Activated CD4-positive, alpha-beta T cell treated with anti-CD3 and anti-CD28 coated beads for 1 hour (primary cell): ENCODE data around the gene GRK3.
"Not testable (repeated sequence)": the region's sequence is repeated elsewhere in the genome, so short reads cannot be mapped to it uniquely, and the experiment has no call there.

Experiments used
- DNase-seq: peaks from one replicate; pipeline ENCODE4 v3.0.0-alpha.2; 2020

Gene GRK3

DNA sequence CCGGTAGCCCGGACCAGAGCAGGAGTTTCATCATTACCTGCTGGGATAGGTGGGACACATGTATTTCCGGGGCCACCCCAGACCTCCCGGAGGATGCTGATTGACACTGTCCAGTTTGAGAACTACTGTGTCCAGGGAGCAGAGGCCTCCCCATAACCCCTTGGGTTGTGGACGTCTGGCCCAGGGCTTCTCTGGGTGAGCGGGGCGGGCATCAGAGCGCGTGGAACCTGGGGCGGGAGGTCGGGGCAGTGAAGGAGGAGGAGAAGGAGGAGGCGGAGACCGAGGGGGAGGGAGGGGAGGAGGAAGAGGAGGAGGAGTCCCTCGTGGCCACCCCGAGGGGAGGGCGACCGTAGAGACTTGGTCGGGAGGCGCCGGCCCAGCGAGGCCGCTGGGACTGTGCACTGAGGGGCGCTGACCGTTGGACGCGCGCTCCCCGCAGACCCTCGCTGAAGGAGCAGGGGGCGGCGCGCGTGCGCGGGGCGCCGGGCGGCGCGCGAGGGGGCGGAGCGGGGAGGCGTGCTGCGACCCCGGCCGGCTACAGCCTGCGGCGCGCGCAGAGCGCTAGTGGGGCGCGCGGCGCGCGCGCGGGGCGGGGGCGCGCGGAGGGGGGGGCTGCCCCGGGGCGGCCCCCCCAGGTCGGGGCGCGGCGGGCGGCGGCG is at the start of gene GRK3:
Gene GRK3 (plus strand): TSS at position 356 of the 659 bp plus-strand sequence. CDS start 366 bp downstream, outside the sequence.
- peak; percentile 35 for DNase-seq

DNA sequence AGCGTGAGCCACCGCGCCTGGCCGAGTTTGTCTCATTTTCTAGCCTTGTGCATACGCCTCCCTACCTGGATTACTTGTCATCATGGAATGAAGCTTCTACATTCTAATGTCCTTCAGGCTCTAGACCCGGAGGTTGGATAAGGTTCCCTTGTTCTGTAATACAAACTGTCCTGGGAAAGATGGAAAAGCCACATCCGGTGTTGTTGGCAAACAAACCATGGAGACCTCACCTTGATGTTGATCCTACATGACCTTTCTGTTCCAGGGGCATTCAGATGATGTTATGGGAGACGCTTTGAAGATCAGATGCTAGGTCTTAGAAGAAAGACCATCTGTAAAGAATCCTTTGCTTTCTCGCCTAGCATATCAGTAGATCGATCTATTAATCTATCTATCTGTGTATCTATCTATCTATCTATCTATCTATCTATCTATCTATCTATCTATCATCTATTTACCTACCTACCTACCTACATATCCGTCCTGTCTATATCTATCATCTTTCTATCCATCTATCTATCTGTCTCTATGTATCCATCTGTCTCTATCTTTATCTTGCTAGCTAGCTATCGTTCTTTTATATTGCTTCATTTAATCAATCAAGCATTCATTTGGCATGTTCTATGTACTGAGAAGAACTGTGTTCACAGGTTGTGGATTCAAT is 46.3 kb upstream of the GRK3 start:
- no peak for DNase-seq

DNA sequence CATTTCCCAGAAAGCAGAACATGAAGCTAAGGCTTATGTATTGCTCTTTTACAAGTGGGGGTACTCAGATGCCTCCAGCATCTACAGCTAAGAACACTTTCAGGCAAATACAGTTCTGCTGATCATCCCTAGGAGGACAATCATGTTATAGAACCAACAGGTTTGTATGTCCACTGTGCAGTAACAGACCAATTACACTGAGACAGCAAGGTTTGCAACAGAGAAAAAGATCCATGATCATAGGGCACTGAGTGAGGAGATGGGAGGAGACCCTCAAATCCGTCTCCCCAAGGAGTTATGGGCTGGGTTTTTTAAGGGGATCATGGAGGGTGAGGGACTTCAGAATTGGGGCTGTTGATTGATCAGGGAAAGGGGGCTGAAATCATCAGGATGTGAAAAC is 39.1 kb upstream of the GRK3 start:
- no peak for DNase-seq

DNA sequence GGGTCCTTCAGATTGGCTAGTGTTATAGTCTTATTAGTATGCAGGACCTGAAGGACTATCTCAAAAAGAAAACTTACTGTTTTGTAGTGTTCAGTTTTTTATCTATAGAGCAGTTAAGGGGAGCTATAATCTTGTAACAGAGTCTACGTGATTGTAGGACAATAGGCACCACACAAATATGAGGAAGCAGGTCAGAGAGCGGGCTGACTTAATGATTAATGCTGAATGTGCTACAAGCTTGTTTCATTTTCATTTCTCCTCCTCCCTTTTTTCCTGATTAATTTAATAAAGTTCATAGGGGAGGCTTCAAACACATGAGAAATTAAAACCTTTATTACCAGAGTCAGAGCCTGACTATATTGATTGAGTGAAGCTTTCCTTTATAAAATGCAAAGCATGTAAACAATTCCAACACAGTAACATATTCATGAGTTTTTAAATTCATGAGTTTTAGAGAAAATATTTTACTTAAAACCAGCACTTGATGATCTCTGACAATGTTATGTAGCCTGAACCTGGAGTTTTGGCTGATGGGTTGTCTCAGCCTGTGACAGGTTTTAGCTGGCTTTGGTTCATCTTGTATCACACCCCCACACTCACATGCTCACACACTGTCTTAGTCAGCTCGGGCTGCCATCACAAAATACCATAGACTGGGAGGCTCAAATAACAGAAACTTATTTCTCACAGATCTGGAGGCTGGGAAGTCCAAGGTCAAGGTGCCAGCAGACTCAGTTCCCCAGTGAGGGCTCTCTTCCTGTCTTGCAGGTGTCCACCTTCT is 38.5 kb upstream of the GRK3 start:
- DNase-seq: not testable (repeated sequence)

DNA sequence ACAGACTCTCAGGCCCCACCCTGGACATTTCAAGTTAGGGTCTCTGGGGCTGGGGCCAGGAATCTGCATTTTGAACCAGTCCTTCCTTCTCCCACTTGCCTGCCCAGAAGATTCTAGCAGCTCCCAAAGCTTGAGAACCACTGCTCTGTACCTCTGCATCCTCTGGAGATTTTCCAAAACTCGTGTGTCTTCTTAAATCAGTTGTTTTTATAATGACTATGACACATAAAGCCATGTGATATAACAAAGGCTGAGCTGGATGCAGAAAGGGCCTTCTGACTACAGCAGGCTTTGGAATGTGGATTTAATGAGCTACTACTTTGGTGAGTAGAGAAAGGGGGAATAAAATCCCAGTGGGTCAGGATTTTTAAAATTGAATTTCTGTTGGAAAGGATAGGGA is 37.5 kb upstream of the GRK3 start:
- not testable (repeated sequence) for DNase-seq

DNA sequence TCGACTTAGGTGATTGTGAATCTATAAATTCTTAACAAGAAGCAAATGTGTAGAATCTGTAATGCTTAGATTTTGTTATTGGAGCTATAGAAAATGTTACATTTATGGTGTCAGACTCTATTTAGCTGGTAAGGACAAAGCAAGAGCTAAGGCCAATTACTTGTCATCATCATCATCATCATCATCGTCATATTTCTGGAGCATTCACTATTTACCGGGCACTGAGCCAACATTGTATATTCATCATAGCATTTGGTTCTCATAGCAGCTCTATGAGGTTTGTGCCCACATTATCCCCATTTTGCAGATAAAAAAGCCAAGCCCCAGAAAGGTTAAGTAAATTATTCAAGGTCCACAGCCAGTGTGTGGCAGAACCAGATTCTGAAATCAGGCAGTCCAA is 36.4 kb upstream of the GRK3 start:
- DNase-seq: not testable (repeated sequence)

DNA sequence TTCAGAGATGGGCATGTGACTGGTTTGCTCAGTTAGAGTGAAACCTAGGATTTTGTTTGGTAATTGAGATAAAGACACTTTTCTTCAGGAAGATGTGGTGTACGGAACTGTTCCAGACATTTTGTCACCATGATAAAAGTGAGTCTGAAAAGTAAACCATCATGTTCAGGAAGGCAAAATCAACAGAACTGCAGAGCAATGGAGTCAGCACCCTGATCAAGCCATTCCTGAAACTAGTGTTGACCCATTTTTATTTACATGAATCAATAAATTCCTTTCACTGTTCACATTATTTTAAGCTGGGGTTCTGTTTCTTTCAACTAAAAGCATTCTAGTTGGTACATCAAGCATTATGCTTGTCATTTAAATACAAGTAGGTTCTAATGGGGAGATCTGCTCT is 35.4 kb upstream of the GRK3 start:
- not testable (repeated sequence) for DNase-seq

DNA sequence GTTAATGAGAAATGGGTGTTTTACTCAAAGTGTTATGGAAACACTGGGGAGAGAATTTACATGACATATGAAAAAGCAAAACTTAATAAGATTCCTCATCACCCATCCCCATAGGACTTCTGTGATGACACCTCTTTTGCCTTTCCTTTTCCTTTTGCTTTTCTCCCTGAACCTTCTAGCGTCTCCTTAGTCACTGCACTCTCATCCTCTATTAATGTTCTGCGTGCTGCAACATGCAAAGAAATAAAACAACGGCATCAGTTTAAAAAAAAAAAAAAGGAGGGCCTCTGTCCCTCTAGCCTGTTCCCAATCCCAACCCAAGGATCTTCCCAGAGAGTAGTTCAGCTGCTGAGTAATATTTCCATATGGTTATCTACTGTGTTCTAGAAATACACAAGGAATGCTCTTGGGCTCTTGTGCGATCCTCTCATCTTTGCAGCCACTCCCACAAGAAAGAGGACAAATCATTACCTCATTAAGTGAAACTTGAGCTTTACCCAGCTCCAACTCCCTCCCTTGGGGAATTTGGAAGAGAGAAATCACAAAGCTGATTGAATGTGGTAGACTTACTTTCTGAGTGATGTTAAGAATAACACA is 34.8 kb upstream of the GRK3 start:
- DNase-seq: not testable (repeated sequence)

DNA sequence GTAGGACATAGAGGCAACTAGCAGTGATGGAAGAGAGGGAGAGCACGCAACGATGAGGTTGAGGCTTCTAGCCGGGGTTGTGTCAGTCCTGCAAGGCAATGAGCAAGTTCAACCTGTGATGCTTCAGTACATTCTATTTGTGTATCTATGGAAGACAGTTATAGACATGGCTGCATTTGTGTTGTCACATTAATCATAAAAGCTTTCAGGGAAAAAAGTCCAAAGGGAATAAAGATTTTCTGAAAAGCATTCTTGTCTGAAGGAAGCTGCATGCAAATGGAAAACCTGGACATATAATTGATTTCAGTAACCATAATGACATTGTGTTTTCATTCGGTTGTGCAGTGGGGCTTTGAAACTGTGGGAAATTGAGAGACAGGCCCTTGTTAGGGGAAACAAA is 32.8 kb upstream of the GRK3 start:
- DNase-seq: not testable (repeated sequence)

DNA sequence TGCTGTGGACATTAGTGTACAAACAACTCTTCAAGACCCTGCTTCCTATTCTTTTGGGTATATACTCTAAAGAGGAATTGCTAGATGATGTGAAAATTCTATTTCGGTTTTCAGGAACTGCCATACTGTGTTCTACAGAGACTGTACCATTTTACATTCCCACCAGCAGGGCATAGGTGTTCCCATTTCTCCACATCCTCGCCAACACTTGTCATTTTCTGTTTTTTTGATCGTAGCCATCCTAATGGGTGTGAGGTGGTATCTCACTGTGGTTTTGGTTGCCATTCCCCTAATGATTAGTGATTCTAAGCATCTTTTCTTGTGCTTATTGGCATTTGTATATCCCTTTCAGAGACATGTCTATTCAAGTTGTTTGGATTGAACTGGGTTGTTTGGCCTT is 29.8 kb upstream of the GRK3 start:
- no peak for DNase-seq

DNA sequence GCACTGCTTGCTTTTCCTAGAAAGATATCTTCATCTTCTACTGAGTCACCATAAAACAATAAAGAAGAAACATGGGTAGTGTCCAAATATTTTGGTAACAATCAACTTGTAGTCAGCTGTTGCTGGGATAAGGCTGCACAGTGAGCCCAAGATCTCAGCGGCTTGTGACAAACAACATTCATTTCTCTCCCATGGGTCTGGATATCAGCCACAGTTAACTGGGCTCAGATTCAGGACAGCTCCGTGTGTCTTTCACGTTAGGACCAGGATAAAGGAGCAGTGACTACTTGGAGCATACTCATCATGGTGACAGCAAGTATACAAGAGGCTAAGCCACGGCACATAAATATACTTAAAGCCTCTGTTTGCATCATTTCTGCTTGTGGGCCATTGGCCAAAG is 27.9 kb upstream of the GRK3 start:
- no peak for DNase-seq

DNA sequence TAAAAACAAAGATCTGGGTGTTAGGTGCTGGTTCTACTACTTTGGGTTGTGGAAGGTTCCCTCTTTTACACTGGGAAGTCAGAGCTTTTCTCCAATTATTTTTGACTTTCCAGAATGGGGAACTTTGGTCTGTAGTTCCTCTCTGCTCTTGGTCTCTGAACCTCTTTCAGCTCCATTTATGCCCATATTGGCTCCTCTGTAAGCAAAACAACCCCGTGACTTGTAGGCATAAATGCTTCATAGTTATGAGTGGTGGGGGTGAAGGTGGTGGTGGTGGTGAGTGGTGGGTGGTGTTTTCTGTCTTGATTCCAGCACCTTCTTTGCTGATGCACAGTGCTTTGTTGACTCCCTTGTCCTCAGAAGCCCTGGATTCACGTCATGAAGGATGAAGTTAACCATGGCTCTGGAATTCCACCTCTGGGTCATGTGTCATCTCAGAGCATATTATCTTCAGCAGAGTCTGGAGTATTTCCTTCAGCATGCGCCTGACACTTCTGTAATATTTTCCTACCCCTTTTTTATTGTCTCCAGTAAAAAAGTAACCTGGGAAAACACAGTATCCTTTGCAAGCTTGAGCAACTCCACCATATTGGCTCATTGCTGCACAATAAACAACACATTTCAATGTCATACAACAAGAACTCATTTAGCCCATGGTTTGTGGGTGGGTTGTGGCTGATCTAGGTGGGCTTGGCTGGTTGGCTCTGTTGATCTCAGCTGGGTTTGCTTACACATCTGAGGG is 24.1 kb upstream of the GRK3 start:
- DNase-seq: no peak

DNA sequence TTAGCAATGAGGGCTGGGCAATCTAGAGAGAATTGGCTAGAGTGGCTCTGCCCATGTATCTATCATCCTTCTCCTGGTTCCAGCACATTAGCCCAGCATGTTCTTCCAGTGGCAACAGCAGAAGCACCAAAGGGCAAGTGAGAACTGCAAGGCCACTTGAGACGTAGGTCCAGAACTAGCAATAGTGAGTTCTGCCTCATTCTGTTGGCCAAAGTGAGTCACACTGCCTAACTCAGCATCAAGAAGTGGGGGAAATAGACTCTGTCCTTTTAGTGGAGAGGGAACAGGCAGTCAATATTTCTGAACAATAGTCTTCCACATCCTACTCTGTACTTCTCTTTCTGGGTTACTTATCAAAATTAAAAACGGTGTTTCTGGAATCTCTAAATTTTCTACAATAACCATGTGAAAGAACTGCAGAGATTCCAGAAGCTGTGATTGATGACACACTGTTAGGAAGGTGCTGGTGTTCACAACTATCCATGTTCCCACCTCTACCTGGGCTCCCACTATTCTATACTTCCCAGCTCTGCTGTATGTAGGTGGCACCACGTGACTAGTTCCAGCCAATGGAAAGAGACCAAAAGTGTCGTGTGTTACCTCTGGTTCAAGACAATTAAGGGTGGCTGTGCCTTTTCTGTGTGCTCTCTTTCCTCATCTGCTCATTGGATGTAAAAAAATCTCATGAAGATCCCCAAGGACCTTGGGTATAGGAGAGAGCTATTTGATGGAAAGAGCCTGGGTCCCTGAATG is 23.4 kb upstream of the GRK3 start:
- DNase-seq: no peak

DNA sequence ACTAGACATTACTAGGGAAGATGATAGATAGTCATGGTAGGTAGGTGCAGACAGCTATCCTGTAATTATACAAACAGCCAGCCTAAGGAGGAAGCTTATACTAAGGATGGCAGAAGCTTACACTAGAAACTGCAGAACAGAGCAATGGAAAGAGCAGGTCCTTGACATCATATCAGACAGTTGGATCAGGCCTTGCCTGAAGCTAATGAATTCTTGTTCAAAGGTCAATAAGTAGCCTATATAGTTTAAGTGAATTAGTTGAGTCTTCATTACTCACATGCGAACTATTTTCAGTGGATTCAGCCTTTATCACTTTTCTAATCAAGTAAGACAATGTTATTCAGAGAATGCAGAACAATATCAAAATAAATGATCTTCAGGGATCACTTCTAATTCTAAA is 22.3 kb upstream of the GRK3 start:
- no peak for DNase-seq

DNA sequence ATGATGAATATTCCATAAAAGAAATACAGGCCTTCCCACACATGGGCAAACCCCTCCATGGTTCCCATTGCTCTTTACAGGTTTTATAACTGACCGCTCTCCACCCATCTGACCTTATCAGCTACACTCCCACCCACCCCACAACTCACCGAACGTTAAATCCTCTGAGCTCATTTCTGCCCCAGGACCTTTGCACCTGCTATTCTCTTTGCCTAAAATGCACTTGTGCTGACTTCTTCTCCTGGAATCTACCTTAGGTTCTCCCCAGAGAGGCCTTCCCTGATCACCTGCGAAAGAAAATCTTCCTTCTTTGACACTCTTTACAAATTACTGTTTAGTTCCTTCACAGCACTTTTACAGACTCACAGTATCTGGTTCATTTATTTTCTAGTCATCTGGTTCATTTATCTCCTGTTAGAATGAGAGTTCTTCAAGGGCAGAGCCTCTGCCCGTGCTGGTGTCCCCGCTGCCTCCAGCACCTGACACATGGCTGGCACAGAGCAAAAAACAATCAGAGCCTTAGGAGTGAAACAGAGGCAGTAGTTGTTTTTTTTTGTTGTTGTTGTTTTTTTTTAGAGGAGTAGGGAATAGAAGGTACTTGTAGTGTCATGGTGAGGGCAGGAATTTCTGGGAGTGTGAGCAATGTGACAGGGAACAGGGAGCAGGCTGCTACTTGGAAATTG is 21.6 kb upstream of the GRK3 start:
- DNase-seq: no peak

DNA sequence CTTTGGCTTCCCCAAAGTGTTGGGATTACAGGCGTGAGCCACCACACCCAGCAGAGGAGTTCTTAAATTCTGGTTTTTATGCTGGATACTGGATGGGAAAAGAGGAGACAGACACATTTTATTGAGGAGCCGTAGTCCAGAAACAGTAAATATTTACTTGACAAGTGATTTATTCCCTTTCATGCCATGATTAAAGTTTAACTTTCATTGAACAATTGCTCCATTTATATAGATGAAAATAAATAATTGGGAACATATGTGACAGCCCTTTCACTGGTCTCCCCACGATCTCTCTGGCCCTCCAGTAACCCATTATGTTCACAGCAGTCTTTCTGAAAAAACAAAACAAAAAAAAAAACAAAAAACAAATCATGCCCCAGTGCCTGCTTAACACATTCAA is 19.3 kb upstream of the GRK3 start:
- no peak for DNase-seq

DNA sequence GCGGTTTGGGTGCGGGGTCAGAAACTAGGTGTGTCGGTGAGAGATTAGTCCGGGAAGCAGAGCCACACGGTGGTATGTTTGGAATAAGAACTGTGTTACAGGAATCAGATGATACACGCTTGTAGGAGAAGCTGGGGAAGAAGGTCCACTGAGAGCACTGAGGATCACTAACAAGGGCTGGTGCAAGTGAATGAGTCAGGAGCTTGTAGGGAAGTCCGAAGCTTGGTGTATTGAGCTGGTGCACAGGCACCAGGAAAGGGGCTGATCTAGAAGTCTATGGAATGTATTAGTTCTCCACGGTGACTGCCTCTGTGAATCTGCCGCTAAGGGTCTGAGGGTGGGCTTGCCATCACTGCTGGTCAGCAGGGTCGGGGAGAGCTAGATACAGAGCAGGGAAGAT is 18.8 kb upstream of the GRK3 start:
- DNase-seq: no peak

DNA sequence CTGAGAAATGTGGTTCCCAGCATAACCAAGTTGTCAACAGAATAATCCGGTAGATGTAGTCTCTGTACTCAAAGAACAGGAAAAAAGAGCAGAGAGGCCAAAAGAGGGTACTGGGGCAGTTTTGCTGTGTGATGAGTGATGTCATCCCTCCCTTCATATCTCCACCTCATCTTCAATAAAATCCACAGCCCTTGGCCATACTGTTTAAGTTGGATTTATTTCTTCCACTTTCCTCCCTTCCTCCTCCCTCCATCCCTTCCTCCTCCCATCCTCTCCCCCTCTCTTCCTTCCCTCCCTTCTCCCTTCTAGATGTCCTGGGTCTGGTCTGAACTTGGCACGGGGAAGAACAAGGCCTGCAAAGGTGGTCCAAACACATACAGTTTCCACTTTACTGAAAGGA is 18.2 kb upstream of the GRK3 start:
- DNase-seq: no peak

DNA sequence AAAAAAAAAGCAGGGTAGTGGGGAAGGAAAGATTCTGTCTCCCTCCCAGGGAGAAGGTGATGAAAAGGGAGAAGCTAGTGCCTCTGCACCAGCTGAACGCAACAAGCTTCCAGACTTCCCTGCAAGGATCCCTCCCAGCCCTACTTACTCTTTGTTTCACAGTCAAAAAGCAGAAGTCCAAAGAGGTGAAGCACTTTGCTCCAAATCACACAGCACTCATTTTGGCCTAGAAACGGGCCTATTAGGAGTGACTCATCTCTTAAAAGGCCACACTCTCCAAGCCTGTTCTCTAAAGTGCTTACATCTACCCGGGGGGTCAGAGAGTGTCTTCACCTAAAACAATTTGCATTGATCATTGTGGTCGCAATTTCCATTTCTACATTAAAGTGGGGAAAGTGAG is 17.7 kb upstream of the GRK3 start:
- DNase-seq: no peak

DNA sequence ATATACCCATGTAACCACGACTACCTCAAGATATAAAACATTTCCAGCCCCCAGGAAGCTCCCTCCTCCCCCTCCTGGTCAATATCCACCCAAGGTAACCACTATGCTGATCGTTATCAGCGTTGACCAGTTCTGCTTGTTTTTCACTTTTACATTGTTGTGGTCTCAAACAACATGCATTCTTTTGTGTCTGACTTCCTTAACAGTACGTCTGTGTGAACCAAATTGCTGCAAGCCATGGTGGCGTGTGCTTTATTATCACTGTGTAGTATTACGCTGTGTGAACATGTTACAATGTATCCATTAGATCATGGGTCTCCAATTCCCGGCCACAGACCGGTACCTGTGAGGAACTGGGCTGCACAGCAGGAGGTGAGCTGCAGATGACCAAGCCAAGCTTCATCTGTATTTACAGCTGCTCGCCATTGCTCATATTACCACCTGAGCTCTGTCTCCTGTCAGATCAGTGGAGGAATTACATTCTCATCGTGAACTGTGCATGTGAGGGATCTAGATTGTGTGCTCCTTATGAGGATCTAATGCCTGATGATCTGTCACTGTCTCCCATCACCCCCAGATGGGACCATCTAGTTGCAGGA is 15.5 kb upstream of the GRK3 start:
- no peak for DNase-seq

DNA sequence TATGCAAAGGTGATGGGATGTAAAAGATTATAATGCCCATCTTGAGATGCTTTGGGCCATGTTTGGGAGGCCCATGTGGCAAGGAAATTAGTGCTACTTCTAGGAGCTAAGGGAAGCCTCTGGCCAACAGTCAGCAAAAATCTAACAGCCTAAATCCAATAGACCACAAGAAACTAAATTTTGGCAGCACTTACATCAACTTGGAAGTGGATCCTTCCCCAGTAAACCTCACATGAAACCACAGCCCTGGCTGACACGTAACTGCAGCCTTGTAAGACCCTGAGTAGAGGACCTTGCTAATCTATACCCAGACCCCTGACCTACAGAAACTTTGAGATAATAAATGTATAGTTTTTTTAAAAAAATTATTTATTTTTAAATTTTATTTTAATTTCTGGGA is 13.1 kb upstream of the GRK3 start:
- no peak for DNase-seq
